Gastroesophageal sphincter (tissue), 4 donors: ENCODE measurements around the gene SPSB4. TPM values are rescaled to one million over a fixed set of nuclear protein-coding genes. Genes with fewer than 3 reads are reported as not detected.

ENCODE experiments used
- ATAC-seq: fragments of 150-250 bp; one replicate; pipeline ENCODE4 v1.9.1; 2016; ENCODE audit warnings: mild to moderate bottlenecking, moderate library complexity
- H3K27ac ChIP-seq, 4 donors: fragments of 200-600 bp; sonication (generic) in 3 of 4; 1 replicate in 3 of 4; 2 replicates in 1 of 4; pipeline ENCODE4 v1.5.1; 2016 to 2019
- H3K27me3 ChIP-seq: fragments of 200-600 bp; sonication (generic); one replicate; pipeline ENCODE4 v1.5.1; 2019
- H3K36me3 ChIP-seq, 2 donors: fragments of 200-600 bp; sonication (generic); one replicate each; pipeline ENCODE4 v1.5.1; 2019; ENCODE audit warnings: control low read depth in 1 of 2
- H3K4me1 ChIP-seq, 3 donors: fragments of 200-600 bp; sonication (generic); 1 replicate in 2 of 3; 2 replicates in 1 of 3; pipeline ENCODE4 v1.5.1; 2016 to 2019; ENCODE audit warnings: control low read depth in 2 of 3
- H3K4me3 ChIP-seq, 2 donors: fragments of 200-600 bp; sonication (generic); one replicate each; pipeline ENCODE4 v1.5.1; 2019; ENCODE audit warnings: mild to moderate bottlenecking in 1 of 2, moderate library complexity in 1 of 2
- H3K9me3 ChIP-seq, 3 donors: fragments of 200-600 bp; sonication (generic); one replicate each; pipeline ENCODE4 v1.5.1; 2017 to 2019; ENCODE audit warnings: control low read depth in 2 of 3
- CTCF ChIP-seq, 4 experiments: fragments of 200-600 bp in 2 of 4; fragments of 450-650 bp in 2 of 4; sonication (generic) in 1 of 4; IDR thresholded peaks; one replicate each; pipeline ENCODE4 v1.5.1; 2017 to 2019; ENCODE audit warnings: antibody characterized with exemption in 4 of 4, mild to moderate bottlenecking in 2 of 4, moderate library complexity in 2 of 4
- EP300 ChIP-seq: sonication (generic); formaldehyde crosslinking; IDR thresholded peaks from one replicate; pipeline ENCODE4 v1.6.1; 2017; ENCODE audit warnings: antibody characterized with exemption, mild to moderate bottlenecking
- POLR2A ChIP-seq, 2 donors: fragments of 450-650 bp; IDR thresholded peaks; one replicate each; pipeline ENCODE4 v1.6.1; 2017; ENCODE audit warnings: antibody characterized with exemption in 2 of 2, mild to moderate bottlenecking in 2 of 2, moderate library complexity in 1 of 2
- POLR2AphosphoS5 ChIP-seq: sonication (generic); formaldehyde crosslinking; IDR thresholded peaks from one replicate; pipeline ENCODE4 v1.6.1; 2017; ENCODE audit warnings: antibody characterized with exemption
- WGBS, 2 donors: methylation state at CpG; one replicate each; pipeline ENCODE4 v1.1.5; 2018; ENCODE audit warnings: low coverage in 1 of 2; 5-methylcytosine and 5-hydroxymethylcytosine counted together
- total RNA-seq, 4 donors: library from RNA; depleted of rRNA; stranded (reverse); fragments of >200 nt; gene quantifications; one replicate each; pipeline ENCODE4 v1.1.0, GENCODE V29; 2016

Gene SPSB4
- total RNA-seq, 4 donors from 2014 or later: 0.22 to 3.4 (median 1.2) TPM

DNA sequence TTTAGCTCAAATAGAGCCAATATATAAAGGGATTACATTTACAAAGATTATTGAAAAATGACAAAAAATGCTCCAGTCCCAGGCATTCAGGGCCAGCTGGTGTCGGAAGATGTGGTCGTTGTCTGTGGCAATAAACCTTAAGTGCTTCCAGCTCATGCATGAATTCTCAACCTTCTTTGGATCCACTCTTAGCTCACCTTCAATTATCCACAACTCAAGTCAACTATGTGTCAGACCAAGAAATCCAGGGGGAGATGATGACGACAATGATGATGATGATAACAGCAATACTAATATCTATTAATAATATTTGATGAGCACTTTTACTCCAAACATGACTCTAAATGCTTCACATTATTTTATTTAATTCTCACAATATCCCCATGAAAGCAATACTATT lies 126.9 kb downstream of the SPSB4 start:
- no peak for ATAC-seq
- no peaks in the 10 kb centered on the region for H3K9me3 ChIP-seq
- H3K4me3 ChIP-seq: no peak overlapping the region
- H3K36me3 ChIP-seq: no peaks in the 10 kb centered on the region
- H3K27me3 ChIP-seq: no peaks in the 10 kb centered on the region
- no peaks in the 10 kb centered on the region for H3K4me1 ChIP-seq
- TF ChIP-seq EP300 (no peak), POLR2A (IDR thresholded peaks at IDR 0.05) (no peak), POLR2AphosphoS5 (no peak), CTCF (IDR thresholded peaks at IDR 0.05) (no peak)
- 63 to 83% methylated on average over 3 of the region's 3 CpGs for WGBS, 2 donors
- H3K27ac ChIP-seq: no peak overlapping the region

DNA sequence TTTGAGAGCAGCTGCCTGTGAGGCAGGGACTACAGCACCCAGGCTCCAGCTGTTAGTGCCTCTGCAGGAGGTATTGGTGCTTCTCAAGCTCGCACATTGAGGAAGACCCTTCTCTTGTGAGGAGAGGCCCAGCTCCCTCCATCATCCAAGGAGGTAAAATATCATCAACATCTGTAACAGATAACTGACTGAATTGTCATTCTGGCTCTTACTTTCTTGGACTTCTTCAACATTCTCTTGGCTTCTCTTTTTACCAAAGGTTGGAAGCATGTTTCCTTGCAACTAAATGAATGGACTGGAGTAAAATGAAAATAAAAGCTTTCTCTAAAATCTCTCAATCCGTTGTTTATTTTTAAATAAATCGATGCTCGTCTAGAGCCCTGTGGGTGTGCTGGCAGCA lies 127.4 kb downstream of the SPSB4 start:
- no peak overlapping the region for H3K27ac ChIP-seq
- H3K36me3 ChIP-seq: no peaks in the 10 kb centered on the region
- no peak for ATAC-seq
- H3K4me1 ChIP-seq: no peaks in the 10 kb centered on the region
- no peaks in the 10 kb centered on the region for H3K9me3 ChIP-seq
- no peaks in the 10 kb centered on the region for H3K27me3 ChIP-seq
- TF ChIP-seq EP300 (no peak), POLR2AphosphoS5 (no peak), CTCF (IDR thresholded peaks at IDR 0.05) (no peak), POLR2A (IDR thresholded peaks at IDR 0.05) (no peak)
- WGBS, 2 donors: 56 to 63% methylated on average over 3 of the region's 4 CpGs
- H3K4me3 ChIP-seq: no peak overlapping the region

GRCh38 chr3:141179983-141180382 lies 128.8 kb downstream of the SPSB4 start:
- TF ChIP-seq CTCF (IDR thresholded peaks at IDR 0.05): no peak
- no peak for TF ChIP-seq POLR2AphosphoS5
- no peak for TF ChIP-seq POLR2A (IDR thresholded peaks at IDR 0.05)
- no peak for TF ChIP-seq EP300
- Histone ChIP-seq H3K27ac (no peak overlapping the region), H3K36me3 (no peaks in the 10 kb centered on the region), H3K4me1 (no peaks in the 10 kb centered on the region), H3K27me3 (no peaks in the 10 kb centered on the region), H3K9me3 (no peaks in the 10 kb centered on the region), H3K4me3 (no peak overlapping the region)
- 89 to 90% methylated on average over 1 of the region's 1 CpG for WGBS, 2 donors
- ATAC-seq: no peak

GRCh38 chr3:141181196-141181595 lies 130.0 kb downstream of the SPSB4 start:
- ATAC-seq: no peak
- no peak overlapping the region for H3K4me3 ChIP-seq
- 85 to 100% methylated on average over 1 to 4 of the region's 4 CpGs for WGBS, 2 donors

More at GRCh38 chr3:141181196-141181595, 130.0 kb downstream of the SPSB4 start:
- Histone ChIP-seq H3K36me3 (no peaks in the 10 kb centered on the region), H3K27me3 (no peaks in the 10 kb centered on the region), H3K27ac (no peak overlapping the region), H3K9me3 (no peaks in the 10 kb centered on the region), H3K4me1 (no peaks in the 10 kb centered on the region)
- TF ChIP-seq CTCF (IDR thresholded peaks at IDR 0.05) (no peak), POLR2AphosphoS5 (no peak), EP300 (no peak), POLR2A (IDR thresholded peaks at IDR 0.05) (no peak)
